ENCODE data around the gene KIF21B.

Gene KIF21B

GRCh38 chr1:201020721-201021629 lies 2.5 kb downstream of the KIF21B start:
- in situ Hi-C loops (cut with MboI; ENCODE audit: low sequenced_read_pairs): no loop called here

DNA sequence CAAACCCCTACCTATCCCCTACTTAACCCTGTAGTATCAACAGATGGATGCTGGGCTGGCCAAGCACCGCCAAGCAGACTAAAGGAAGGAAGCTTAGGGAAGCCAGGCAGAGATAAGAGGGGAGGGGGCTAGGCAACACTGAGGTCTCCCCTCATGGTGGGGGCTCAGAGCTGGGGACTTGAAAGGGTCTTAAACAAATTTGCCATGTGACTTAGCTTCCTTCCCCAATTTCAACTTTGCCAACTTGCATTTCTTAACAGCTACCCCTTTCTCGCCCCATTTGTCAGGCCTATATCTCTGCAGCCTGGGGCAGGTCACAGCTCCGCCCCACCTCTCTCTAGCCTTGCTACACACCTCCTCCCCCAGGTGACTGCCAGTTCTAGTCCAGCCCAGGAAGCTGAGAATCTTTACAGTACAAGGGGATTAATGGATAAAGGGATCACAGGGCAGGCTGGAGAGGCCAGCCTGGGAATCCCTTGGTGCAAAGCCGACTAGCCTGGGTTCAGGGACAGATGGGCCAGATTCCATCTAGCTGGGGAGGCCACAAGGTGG lies 3.4 kb downstream of the KIF21B start:
- in situ Hi-C loops (cut with MboI; ENCODE audit: low sequenced_read_pairs): no loop called here

- in situ Hi-C loops (cut with MboI; ENCODE audit: low sequenced_read_pairs): no loop called here
These were observed 4.1 kb downstream of the KIF21B start for GRCh38 chr1:201019321-201019977.

GRCh38 chr1:201017828-201018163 lies 5.7 kb downstream of the KIF21B start:
- in situ Hi-C loops (cut with MboI; ENCODE audit: low sequenced_read_pairs): no loop called here

- in situ Hi-C loops (cut with MboI; ENCODE audit: low sequenced_read_pairs): no loop called here
These were observed 6.3 kb downstream of the KIF21B start for GRCh38 chr1:201016943-201017827.

DNA sequence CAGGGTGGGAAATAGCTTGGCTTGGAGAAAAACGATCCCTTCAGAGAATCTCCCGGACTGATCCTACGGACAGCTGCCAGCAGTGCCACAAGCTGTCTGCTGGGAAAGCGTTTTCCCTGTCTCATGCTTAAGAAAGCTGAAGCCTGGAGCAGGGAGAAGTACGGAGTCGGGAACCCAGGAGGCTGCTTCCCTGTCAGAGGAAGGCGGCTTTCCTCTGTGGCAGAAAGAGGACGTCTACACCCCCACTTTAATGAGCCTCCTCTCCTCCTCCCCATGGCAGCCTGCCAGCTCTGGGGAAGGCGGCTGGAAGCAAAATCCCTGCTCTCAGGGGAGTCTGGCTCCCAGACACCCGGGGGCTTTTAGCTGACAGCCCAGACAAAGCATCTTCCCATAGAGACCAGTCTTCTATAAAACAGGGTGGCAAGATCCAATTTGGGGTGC lies 7.3 kb downstream of the KIF21B start:
- in situ Hi-C loops (cut with MboI; ENCODE audit: low sequenced_read_pairs): no loop called here

- in situ Hi-C loops (cut with MboI; ENCODE audit: low sequenced_read_pairs): no loop called here
These were observed 7.9 kb downstream of the KIF21B start for GRCh38 chr1:201015551-201016091.

GRCh38 chr1:201014816-201015200 lies 8.7 kb downstream of the KIF21B start:
- in situ Hi-C loops (cut with MboI; ENCODE audit: low sequenced_read_pairs): no loop called here

- in situ Hi-C loops (cut with MboI; ENCODE audit: low sequenced_read_pairs): no loop called here
These were observed 9.3 kb downstream of the KIF21B start for GRCh38 chr1:201013991-201014815.

DNA sequence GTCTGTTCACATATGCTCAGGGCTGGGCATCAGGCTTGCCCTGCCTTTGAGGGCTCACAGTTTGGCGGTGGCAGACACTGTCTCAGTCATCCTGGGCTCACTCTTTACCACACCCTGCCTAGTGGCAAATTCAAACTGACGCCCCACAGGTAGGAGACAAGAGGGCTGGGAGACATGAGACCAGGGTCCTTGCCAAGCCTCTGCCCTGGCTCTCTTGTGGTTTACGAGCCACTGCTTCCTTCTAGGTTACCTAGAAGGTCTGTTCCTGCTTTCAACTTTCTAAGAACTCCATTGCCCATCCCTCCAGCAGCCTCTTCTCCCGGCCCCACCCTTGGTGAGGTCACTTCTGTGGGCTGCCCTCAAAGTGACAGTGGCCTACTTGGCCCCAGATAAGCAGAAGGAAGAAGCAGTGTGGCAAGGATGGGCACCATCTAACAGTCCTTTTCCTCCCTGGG lies 10.5 kb downstream of the KIF21B start:
- in situ Hi-C loops (cut with MboI; ENCODE audit: low sequenced_read_pairs): no loop called here

DNA sequence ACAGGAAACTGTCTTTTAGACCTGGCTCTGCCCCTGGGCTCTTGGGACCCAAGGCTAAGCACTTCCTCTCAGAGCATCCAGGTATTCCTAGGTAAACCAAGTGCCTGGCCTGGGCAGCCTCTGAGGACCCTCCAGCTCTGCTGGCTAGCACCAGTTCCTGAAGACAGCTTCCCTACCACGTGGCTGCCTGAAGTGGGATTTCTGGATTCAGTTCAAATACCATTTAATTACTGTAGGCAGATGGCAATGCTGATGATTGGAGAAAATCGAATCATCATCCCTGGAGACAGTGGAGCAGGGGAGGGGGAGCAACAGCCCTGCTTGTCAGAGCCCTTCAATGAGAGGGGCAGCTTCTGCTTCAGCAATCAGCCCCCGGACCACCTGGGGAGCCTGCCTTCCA lies 11.9 kb downstream of the KIF21B start:
- in situ Hi-C loops (cut with MboI; ENCODE audit: low sequenced_read_pairs): no loop called here

DNA sequence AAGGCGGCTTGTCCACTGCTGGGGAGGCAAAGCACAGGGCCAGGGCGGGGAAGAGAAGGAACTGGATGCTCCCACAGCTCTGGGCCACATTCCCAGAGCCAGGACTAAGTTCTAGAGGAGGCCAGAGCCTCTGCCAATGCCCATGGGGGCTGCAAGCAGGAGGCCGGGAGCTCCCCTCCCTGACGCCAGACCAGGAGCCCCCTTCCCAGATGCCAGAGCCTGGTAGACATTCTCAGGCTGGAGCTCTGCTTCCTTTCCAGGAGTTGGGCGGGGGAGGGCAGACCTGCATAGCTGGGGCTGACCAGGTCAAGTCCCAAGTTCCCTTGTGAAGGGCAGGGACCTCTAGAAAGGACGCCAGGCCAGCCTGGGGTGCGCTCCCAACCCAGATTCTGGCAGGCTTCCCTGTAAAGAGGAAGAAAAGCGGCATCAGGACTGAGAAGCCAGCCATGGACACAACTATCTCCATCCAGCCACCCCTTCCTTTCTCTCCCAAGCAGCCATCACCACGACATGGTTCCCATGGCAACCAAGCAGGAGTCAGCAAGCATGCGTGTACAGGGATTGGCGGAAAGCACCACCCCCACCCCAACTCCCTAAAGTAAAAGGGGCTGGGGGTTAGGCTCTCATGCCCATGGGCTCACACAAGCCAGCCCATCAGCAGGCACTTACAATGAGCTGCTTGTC lies 13.4 kb downstream of the KIF21B start:
- in situ Hi-C loops (cut with MboI; ENCODE audit: low sequenced_read_pairs): no loop called here

- in situ Hi-C loops (cut with MboI; ENCODE audit: low sequenced_read_pairs): no loop called here
These were observed 14.7 kb downstream of the KIF21B start for GRCh38 chr1:201008666-201009360.

DNA sequence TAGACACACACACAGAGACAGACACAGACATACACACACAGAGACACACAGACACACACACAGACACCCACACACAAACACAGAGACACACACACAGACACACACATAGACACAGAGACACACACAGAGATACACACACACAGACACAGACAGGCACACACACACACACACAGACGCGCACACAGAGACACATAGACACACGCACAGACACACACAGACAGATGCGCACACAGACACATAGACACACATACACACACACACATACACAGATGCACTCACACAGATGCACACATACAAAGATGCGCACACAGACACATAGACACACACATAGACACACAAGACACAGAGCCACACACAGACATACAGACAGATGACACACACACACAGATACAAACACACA lies 16.0 kb downstream of the KIF21B start:
- in situ Hi-C loops (cut with MboI; ENCODE audit: low sequenced_read_pairs): no loop called here

- in situ Hi-C loops (cut with MboI; ENCODE audit: low sequenced_read_pairs): no loop called here
These were observed 17.1 kb downstream of the KIF21B start for GRCh38 chr1:201006450-201006849.

DNA sequence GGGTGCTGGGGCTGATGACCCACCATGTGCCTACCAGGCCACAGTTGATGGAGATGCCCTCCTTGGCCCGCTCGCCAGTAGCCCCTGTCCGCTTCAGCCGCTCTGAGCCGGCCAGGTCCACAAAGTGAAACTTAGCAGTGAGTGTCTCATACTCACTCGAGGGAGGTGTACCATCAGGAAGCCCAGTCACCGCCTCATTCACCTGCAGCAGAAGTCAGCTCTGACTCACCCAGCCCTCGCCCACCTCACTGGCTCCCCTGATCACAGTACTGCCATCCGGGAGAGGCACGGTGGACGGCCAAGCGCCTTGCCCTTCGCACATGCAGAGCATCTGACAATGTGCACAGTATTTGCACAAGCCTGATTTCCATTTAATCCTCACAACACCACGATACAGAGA lies 18.8 kb downstream of the KIF21B start:
- in situ Hi-C loops (cut with MboI; ENCODE audit: low sequenced_read_pairs): no loop called here

GRCh38 chr1:201004154-201004553 lies 19.4 kb downstream of the KIF21B start:
- in situ Hi-C loops (cut with MboI; ENCODE audit: low sequenced_read_pairs): no loop called here

DNA sequence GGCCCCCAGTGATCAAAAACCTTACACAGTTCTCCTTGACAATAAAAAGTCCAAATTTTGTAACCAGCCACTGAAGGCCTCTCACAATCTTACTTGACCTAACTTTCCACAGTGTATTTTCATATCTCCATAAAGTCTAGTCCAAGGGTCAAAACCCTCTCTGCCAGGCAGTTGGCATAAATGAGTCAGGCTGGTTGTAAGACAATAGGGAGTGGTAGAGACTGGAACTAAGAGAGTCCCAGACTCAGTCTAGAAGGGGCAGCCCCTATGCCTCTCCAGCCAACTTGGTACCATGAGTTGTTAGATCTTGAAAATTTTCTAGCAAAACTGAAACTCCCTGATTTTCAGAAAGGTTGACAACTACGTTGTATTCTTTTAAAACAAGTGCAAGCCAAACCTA lies 21.0 kb downstream of the KIF21B start:
- in situ Hi-C loops (cut with MboI; ENCODE audit: low sequenced_read_pairs): no loop called here

DNA sequence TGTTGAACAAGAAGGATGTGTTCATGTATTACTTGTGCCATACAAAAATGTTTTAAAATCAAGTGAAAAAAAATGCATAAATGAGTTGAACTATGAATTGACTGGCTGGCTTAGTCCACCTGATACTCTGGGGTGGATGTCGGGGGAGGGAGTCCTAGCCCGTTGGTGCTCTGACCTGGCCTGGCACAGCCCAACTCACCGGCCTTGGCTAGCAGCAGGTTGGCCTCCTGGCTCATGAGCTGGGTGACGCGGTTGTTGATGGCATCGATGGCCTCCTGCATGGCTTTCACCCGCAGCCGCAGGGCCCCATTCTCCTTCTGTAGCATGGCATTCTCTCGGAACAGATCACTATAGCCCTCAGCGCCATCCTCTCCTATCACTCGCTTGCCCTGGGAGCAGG lies 21.6 kb downstream of the KIF21B start:
- in situ Hi-C loops (cut with MboI; ENCODE audit: low sequenced_read_pairs): no loop called here

Data from HL-60/S4 treated with phorbol 12-myristate 13-acetate at 8.2 ng/mL for 4 days and 3 days (cell line).